ENCODE data around the gene BTBD6.

Gene BTBD6

DNA sequence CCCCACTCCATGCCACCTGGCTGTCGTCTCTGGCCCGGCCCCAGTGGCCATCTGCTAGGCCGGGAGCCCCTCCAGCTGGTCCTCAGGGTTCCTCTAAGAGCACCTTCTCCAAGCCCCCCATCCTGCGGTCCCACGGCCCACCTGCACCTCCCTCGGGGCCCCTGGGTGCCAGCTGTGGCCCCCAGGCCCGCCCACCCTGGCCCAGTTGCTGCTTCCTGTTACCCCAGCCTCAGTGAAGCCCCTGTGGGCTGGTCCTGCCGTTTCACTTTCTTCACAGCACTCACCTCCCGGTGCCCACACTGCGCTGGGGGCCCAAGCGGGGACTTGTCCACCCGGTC, 39.6 kb upstream of the BTBD6 start:
- TF ChIP-seq, protein P1, sequence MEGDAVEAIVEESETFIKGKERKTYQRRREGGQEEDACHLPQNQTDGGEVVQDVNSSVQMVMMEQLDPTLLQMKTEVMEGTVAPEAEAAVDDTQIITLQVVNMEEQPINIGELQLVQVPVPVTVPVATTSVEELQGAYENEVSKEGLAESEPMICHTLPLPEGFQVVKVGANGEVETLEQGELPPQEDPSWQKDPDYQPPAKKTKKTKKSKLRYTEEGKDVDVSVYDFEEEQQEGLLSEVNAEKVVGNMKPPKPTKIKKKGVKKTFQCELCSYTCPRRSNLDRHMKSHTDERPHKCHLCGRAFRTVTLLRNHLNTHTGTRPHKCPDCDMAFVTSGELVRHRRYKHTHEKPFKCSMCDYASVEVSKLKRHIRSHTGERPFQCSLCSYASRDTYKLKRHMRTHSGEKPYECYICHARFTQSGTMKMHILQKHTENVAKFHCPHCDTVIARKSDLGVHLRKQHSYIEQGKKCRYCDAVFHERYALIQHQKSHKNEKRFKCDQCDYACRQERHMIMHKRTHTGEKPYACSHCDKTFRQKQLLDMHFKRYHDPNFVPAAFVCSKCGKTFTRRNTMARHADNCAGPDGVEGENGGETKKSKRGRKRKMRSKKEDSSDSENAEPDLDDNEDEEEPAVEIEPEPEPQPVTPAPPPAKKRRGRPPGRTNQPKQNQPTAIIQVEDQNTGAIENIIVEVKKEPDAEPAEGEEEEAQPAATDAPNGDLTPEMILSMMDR (IDR thresholded peaks at IDR 0.05): no peak
- no peak overlapping the region for H3K4me3 ChIP-seq (ENCODE audit: low read depth in 1 of 2, low read length in 1 of 2)
- no peaks in the 10 kb centered on the region for H3K4me1 ChIP-seq (ENCODE audit: control insufficient read depth in 1 of 2, insufficient read depth in 1 of 2, low read depth in 1 of 2, low read length in 1 of 2)
- no peaks in the 10 kb centered on the region for H3K9me3 ChIP-seq
- H3K36me3 ChIP-seq: peaks cover 23% of the 10 kb centered on the region
- H3K27me3 ChIP-seq: peaks cover 24% of the 10 kb centered on the region
- no peak overlapping the region for H3K27ac ChIP-seq

DNA sequence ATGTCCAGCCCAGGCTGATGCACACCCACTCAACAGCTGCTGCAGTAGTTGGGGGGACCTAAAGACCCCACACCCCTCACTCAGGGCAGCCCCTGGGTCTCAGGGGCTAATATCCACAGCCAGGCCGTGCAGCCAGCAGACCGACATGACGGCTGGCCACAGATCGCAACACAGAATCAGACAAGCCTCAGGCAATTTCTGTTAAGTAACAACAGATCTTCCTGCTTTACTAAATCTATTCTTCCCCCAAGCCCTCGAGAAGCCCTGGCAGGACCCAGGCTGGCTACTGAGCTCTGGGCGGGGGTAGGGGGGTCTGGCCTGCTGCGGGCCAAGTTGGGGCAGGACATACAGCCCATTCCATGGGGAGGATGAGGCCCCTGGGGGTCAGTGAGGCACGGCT, 39.2 kb upstream of the BTBD6 start:
- peaks cover 23% of the 10 kb centered on the region for H3K36me3 ChIP-seq
- peaks cover 20% of the 10 kb centered on the region for H3K27me3 ChIP-seq
- no peaks in the 10 kb centered on the region for H3K4me1 ChIP-seq (ENCODE audit: control insufficient read depth in 1 of 2, insufficient read depth in 1 of 2, low read depth in 1 of 2, low read length in 1 of 2)
- H3K9me3 ChIP-seq: no peaks in the 10 kb centered on the region
- TF ChIP-seq, protein P1 (IDR thresholded peaks at IDR 0.05): no peak
- no peak overlapping the region for H3K4me3 ChIP-seq (ENCODE audit: low read depth in 1 of 2, low read length in 1 of 2)
- H3K27ac ChIP-seq: no peak overlapping the region

DNA sequence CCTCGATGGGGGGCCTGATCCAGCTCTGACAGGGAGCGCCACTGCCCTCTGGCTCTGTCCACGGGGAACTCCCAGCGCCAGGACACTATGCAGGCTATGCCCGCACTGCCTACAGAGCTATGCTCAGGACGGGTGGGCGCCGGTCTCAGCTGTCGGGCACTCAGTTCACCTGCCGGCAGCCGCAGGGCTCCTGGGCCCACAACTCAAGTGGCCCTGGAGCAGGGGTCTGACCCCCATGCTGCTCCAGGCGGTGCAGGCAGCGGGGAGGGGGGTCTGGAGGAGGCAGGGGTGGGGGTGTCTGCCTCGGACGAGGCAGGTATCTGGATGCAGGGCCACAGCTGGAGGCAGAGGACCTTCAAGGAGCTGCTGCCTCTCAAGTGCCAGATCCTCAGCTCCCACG, 38.7 kb upstream of the BTBD6 start:
- no peak overlapping the region for H3K4me3 ChIP-seq (ENCODE audit: low read depth in 1 of 2, low read length in 1 of 2)
- no peaks in the 10 kb centered on the region for H3K4me1 ChIP-seq (ENCODE audit: control insufficient read depth in 1 of 2, insufficient read depth in 1 of 2, low read depth in 1 of 2, low read length in 1 of 2)
- H3K9me3 ChIP-seq: no peaks in the 10 kb centered on the region
- peaks cover 14% of the 10 kb centered on the region for H3K27me3 ChIP-seq
- TF ChIP-seq, protein P1 (IDR thresholded peaks at IDR 0.05): no peak
- H3K36me3 ChIP-seq: peaks cover 23% of the 10 kb centered on the region
- no peak overlapping the region for H3K27ac ChIP-seq

DNA sequence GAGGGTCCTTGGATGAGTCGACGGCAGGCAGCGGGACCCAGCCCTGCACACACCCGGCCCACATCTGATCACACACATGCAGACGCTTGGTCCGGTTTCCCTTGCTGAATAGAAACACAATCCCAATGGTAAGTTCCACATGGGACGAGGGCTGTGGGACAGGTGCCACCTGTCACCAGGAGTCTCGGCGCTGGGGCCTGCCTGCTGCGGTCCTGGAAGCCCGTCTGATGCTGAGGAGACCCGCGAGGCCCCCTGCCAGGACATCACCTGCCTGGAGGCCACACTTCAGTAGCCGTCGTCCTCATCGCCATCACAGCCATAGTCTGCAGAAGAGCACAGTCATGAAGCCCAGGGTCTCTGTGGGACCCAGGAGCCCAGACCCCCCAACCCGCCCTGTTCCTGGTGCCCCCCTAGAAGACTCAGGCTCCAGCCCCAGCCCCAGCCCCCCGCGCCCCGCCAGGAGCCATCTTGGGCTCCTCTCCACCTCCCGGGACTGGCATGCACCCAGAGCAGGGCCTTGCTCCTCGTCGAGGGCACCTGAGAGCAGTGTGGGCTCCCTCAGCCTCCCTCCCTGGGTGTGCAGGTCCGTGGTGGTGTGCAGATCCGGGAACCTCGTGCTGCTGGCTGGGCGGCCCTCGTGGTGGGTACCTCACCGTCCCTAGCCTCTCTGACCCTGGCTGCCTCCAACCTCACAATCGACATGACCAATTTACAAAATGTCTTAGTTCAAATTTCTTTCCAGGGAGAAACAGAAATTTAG, 37.9 kb upstream of the BTBD6 start:
- H3K4me1 ChIP-seq (ENCODE audit: control insufficient read depth in 1 of 2, insufficient read depth in 1 of 2, low read depth in 1 of 2, low read length in 1 of 2): no peaks in the 10 kb centered on the region
- no peak overlapping the region for H3K4me3 ChIP-seq (ENCODE audit: low read depth in 1 of 2, low read length in 1 of 2)
- H3K27ac ChIP-seq: no peak overlapping the region
- TF ChIP-seq, protein P1 (IDR thresholded peaks at IDR 0.05): no peak
- no peaks in the 10 kb centered on the region for H3K9me3 ChIP-seq
- H3K27me3 ChIP-seq: peaks cover 6% of the 10 kb centered on the region
- peaks cover 23% of the 10 kb centered on the region for H3K36me3 ChIP-seq

DNA sequence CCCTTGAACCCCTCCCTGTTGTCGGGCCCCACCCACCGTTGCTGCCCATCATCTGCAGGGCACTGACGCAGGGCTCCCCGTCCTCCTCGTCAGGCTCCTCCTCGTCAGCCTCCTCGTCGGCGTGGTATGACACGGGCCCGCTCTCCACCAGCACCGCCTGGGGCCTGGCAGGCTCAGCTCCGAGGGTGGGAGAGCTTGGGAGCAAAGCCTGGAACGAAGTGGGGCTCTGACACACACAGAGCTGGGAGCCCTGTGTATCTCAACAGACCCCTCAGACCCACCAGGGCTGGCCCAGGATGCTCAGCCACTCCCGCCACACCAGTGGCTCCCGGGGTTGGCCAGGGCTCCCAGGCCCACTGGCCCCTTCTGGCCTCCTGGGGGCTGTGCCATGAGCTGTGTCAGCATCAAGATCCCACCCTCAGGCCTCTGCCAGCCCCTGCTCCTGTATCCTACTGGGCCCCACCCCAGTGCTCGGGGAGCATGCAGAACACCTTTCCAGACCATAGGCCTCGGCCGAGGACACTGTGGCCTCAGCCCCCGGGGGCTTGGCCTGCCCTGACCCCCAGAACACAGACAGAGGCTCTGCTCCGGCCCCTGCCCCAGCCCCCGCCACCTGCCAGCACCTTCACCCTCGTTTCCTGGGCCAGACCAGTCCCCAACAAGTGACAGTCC, 37.1 kb upstream of the BTBD6 start:
- Histone ChIP-seq H3K27me3 (no peaks in the 10 kb centered on the region), H3K4me3 (ENCODE audit: low read depth in 1 of 2, low read length in 1 of 2) (no peak overlapping the region), H3K9me3 (no peaks in the 10 kb centered on the region), H3K27ac (no peak overlapping the region), H3K36me3 (peaks cover 23% of the 10 kb centered on the region), H3K4me1 (ENCODE audit: control insufficient read depth in 1 of 2, insufficient read depth in 1 of 2, low read depth in 1 of 2, low read length in 1 of 2) (no peaks in the 10 kb centered on the region)
- TF ChIP-seq, protein P1 (IDR thresholded peaks at IDR 0.05): no peak
